ENCODE results near the gene PSMG4.

GRCh38 chr6:3310703-3311102 lies 52.0 kb downstream of the PSMG4 start:
- TF ChIP-seq POLR2A (IDR thresholded peaks at IDR 0.05; ENCODE audit: low read length): no peak
- no peak for TF ChIP-seq GATA1 (IDR thresholded peaks at IDR 0.05; ENCODE audit: low read depth, low read length)

Measured in erythroblast (primary cell).